Renal cortex interstitium (tissue), 11 donors: Measurements from ENCODE around the gene PRR23B. TPM values are rescaled to one million over a fixed set of nuclear protein-coding genes. Genes with fewer than 3 reads are reported as not detected.

Experiments used
- DNase-seq, 11 donors: peaks; one replicate each; pipeline ENCODE4 v3.0.0-alpha.2; 2013; ENCODE audit warnings: low read depth in 9 of 11, low spot score in 4 of 11; ENCODE audit errors: extremely low read depth in 1 of 11
- polyA plus RNA-seq, 3 donors: library from polyadenylated mRNA; unstranded; fragments of 120-200 nt; gene quantifications; one replicate each; pipeline ENCODE4 v1.2.1, GENCODE V29; 2013; ENCODE audit not compliant: insufficient read length in 3 of 3

The PRR23B gene
- polyA plus RNA-seq, 3 donors = not detected

DNA sequence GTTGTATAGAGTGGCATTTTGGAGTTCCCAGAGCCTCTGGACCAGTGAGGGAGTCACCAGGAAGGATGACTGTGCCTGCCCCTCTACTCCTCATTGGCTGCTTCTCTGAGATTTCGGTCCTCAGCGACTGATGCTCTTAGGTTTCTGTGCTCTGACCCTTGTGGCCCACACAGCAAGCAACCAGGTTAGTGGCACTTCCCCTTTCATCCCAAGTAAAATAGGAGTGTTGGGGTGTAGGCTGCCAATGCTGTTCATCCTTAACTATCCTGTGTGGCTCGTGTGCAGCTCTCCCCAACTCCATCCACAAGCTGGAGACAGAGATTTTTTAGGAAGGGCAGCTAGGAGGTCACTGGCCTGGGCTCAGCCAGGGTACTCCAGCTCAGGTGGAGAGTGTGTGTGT is 35.9 kb downstream of the PRR23B start:
- DNase-seq = no peak

DNA sequence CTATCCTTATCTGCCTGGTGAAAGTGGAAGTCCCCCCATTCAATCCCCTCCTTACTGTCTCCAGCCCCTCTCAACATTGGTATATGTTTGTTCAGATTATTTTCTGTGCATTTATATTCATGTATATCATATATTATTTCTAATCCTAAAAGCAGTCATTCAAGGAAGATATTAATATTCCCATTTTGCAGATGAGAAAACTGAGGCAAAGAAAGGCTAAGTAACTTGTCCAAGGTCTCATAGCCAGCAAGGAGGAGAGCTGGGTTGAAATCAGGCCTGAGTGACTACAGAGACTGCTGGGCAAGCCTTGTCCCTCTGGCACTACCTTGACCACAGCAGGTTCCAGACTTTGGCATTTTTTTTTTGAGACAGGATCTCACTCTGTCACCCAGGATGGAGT is 44.7 kb downstream of the PRR23B start:
- DNase-seq = no peak

DNA sequence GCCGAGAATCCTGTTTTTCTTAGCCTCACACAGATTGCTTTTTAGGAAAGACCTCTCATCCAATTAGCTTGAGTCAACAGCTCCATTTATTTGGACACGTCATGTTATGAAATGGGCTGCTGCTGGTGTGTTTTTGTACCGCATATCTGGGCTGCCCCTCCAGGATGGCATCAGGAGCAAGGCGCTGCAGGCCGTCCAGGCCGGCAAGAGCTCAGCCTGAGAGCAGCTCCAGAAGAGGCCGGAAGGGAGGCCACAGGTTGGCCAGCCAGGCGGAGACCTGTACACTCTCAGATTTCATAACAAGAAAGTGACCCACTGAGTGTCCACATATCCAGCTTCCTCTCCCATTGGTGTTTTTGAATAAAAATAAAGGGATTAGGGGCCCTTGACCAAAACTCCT is 45.4 kb downstream of the PRR23B start:
- no peak for DNase-seq

DNA sequence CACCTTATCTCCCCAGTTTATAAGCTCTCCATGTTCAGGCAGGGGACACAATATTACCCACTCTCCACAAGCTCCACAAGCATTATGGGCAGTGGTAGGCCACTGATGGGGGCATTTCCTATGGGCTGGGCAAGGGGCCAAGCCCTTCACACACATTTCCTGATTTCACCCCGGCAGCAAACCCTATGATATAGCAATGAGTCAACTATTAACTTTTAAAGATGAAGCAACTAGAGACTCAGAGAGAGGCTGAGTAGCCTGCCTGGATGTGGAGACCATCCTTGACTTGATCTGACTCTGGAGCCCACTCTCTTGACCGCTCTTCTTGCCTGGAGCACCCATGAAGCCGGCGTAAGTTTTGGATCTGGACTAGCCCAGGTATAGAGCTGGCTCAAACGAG is 46.3 kb downstream of the PRR23B start:
- no peak for DNase-seq

DNA sequence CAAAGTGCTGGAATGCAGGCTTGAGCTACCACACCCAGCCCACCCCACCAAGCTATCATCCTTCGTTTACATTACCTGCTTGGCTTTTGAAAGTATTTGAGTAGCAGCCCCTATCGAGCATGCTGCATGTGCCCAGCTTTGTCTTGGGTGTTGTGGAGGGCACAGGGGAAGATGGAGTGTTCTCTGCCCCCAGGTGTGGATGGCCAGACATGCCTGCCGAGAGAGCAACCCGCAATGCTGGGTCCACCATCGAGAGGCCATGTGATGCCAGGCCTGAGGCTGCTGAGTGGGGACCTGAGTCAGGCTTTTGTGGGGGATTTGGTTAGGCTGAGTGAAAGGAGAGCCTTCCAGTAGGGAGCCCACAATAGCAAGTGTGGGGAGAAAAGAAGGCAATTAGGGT is 47.8 kb downstream of the PRR23B start:
- DNase-seq = no peak

DNA sequence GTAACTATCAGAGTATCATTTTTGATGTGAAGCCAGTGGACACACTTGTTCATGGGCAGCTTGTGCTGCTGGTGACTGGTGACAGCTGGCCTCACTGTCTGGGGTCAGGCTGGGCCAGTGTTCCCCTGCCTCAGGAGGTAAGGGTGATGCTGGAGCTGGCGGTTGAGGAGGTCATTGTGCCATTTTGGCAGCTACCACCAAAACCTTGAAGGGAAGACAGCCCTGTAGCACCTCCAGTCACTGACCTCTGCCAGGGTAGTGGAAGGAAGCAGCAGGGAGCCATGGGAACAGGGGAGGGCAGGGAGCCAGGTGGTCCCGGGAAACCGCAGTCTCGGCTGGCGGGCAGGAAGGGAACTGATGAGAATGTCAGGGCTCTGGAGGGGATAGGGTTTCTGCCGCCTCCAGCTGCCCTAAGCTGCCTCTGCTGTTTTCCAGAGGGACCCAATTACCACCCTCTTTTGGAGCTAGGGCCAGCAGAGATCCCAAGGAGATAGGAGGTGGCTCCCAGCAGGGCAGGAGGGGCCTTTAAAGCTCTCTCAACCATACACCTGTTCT is 48.9 kb downstream of the PRR23B start:
- DNase-seq = no peak

Other genes starting within 250 kb of the PRR23B start
- 10 to 100 TPM; 26.8 to 32.2 (median 28.2) TPM for gene PIK3CB, start 186.0 kb downstream of the PRR23B start, polyA plus RNA-seq
- gene FOXL2, start 73.8 kb downstream of the PRR23B start, polyA plus RNA-seq = not detected
- under 1 TPM; 0.06 TPM for gene FOXL2NB, start 73.7 kb downstream of the PRR23B start, polyA plus RNA-seq
- gene PRR23A, start 14.7 kb downstream of the PRR23B start, polyA plus RNA-seq = not detected
- under 1 TPM in 1 of 3 donors, not detected in 2; 0.11 TPM for gene PRR23C, start 24.0 kb upstream of the PRR23B start, polyA plus RNA-seq